GM21717 (cell line): ENCODE measurements around the gene LIME1.
A peak's percentile ranks its signal among the peaks of the same experiment; 100 is the strongest.

Experiments used
- ATAC-seq: cut with Tn5 transposase; IDR thresholded peaks from one replicate; pipeline ENCODE4 v1.9.1; 2021; ENCODE audit warnings: mild to moderate bottlenecking, moderate library complexity; ENCODE audit not compliant: unreplicated experiment

Gene LIME1

DNA sequence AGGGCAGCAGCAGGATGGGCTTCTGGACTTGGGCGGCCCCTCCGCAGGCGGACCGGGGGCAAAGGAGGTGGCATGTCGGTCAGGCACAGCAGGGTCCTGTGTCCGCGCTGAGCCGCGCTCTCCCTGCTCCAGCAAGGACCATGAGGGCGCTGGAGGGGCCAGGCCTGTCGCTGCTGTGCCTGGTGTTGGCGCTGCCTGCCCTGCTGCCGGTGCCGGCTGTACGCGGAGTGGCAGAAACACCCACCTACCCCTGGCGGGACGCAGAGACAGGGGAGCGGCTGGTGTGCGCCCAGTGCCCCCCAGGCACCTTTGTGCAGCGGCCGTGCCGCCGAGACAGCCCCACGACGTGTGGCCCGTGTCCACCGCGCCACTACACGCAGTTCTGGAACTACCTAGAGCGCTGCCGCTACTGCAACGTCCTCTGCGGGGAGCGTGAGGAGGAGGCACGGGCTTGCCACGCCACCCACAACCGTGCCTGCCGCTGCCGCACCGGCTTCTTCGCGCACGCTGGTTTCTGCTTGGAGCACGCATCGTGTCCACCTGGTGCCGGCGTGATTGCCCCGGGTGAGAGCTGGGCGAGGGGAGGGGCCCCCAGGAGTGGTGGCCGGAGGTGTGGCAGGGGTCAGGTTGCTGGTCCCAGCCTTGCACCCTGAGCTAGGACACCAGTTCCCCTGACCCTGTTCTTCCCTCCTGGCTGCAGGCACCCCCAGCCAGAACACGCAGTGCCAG lies 39.7 kb upstream of the LIME1 start, which contains the start of gene TNFRSF6B:
TSS of gene TNFRSF6B (plus strand) at position 25 of the 729 bp plus-strand sequence. CDS start at position 141, 116 bp downstream.
- no peak for ATAC-seq

GRCh38 chr20:63697357-63697867 lies 39.1 kb upstream of the LIME1 start:
- ATAC-seq = no peak

DNA sequence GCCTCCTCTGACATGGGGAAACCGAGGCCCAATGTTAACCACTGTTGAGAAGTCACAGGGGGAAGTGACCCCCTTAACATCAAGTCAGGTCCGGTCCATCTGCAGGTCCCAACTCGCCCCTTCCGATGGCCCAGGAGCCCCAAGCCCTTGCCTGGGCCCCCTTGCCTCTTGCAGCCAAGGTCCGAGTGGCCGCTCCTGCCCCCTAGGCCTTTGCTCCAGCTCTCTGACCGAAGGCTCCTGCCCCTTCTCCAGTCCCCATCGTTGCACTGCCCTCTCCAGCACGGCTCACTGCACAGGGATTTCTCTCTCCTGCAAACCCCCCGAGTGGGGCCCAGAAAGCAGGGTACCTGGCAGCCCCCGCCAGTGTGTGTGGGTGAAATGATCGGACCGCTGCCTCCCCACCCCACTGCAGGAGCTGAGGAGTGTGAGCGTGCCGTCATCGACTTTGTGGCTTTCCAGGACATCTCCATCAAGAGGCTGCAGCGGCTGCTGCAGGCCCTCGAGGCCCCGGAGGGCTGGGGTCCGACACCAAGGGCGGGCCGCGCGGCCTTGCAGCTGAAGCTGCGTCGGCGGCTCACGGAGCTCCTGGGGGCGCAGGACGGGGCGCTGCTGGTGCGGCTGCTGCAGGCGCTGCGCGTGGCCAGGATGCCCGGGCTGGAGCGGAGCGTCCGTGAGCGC lies 38.5 kb upstream of the LIME1 start:
- no peak for ATAC-seq

- ATAC-seq = no peak
These were observed 37.6 kb upstream of the LIME1 start for GRCh38 chr20:63698739-63699465.

GRCh38 chr20:63699466-63700198 lies 36.8 kb upstream of the LIME1 start:
- no peak for ATAC-seq

GRCh38 chr20:63700199-63701050 lies 36.0 kb upstream of the LIME1 start:
- no peak for ATAC-seq

DNA sequence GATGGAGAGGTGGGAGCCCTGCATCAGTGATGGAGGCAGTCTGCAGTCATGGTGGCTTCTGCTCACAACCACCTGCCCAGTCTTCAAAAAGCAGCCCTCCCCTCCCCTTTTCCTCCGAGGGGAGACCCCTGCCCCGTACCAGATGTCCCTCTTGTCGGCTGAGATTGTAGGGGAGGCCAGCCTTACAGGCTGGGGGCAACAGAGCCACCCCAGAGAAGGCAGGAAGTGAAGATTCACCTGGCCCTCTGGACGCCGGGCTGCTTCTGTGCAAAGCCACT lies 35.5 kb upstream of the LIME1 start:
- ATAC-seq = no peak

- ATAC-seq = no peak
These were observed 35.0 kb upstream of the LIME1 start for GRCh38 chr20:63701329-63702035.

DNA sequence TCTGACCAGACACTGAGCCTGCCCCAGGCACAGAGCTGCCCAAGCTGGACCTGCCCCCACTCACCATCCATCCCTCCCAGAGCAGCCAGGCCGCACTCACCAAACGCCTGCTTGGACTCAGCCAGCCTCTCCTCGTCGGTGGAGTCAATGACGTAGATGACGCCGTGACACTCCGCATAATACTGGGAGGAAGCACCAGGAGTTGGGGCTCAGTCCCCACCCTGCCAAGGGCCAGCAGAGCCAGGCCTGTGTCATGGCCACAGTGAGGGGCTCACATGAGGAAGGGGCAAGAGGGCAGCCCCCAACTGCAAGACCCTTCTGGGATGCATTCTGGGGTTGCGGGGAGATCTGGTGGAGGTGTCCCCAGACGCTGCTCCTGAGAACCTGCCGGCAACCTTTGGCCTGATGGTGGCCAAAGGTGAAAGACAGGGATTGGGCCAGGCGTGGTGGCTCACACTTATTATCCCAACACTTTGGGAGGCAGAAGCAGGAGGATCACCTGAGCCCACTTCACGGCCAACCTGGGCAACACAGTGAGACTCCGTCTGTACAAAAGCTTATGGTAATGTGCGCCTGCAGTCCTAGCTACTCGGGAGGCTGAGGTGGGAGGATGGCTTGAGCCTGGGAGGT lies 34.3 kb upstream of the LIME1 start:
- no peak for ATAC-seq

DNA sequence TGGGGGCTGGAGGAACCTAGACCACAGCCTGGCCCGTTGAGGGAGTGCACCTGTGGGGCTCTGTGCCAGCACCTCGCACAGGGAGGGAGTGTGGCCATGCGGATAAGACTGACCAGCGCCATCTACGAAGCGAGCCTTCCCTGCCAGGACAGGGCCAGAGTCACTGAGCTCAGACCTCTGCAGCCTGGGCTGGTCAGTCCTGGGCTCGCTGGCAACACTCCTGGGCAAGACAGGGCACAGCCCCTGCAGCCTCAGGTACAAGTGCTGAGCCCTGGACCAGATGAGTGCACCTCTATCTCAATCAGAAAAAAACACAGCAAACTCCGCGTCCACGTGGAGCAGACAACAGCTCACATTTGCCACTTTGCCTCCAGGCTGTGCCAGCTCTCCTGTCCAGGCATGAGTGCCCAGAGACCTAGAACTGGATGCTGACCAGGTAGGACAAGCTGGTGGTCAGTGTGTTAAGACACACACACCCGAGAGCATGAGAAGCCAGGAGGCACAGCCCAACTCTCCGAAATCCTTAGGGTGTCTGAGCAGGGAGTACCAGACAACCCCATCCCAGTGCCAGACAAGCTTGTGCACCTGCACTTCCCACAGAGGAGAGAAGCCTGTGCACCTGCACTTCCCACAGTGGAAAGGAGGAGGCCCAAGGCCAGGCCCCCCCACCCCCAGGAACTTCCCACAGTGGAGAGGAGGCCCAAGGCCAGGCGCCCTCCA lies 33.6 kb upstream of the LIME1 start:
- ATAC-seq = no peak

- no peak for ATAC-seq
These were observed 32.9 kb upstream of the LIME1 start for GRCh38 chr20:63703471-63703975.

DNA sequence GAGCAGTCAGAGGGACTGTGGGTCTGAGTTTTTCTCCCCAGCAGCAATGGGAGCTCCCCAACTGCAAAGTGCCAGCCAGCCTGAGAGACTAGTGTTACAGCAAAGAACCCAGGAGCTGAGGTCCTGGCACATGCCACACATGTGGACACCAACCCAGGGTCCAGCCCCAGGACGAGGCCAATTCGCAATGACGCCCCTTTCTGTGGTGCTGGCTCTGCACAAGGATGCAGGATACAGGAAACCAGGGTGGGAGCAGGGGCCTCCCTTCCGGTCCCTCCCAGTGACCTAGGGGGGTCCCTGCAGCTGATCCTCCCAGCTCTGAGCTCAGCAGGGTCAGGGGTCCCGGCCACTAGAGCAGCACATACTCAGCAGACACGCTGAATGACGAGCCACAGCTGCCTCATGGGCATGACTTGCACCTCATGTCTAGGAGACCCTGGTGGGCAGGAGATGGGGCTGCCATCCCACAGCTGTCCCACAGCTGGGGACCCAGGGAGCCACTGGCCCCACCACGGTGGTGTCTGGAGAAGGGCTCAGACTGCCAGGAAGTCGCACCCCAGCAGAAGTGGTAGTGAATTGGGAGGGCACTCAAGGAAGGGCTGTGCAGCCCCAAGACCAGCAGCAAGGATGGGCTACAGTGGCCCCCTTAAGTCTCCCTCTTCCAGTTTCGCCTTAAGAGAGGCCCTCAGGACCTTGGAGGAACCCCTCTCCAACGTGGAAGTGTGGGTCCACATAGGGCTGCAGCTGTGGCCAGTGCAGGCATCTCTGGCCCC lies 32.3 kb upstream of the LIME1 start:
- ATAC-seq = no peak

GRCh38 chr20:63704749-63705117 lies 31.7 kb upstream of the LIME1 start:
- no peak for ATAC-seq

GRCh38 chr20:63705232-63706026 lies 31.0 kb upstream of the LIME1 start:
- ATAC-seq = no peak

GRCh38 chr20:63706027-63706695 lies 30.3 kb upstream of the LIME1 start:
- ATAC-seq = no peak

DNA sequence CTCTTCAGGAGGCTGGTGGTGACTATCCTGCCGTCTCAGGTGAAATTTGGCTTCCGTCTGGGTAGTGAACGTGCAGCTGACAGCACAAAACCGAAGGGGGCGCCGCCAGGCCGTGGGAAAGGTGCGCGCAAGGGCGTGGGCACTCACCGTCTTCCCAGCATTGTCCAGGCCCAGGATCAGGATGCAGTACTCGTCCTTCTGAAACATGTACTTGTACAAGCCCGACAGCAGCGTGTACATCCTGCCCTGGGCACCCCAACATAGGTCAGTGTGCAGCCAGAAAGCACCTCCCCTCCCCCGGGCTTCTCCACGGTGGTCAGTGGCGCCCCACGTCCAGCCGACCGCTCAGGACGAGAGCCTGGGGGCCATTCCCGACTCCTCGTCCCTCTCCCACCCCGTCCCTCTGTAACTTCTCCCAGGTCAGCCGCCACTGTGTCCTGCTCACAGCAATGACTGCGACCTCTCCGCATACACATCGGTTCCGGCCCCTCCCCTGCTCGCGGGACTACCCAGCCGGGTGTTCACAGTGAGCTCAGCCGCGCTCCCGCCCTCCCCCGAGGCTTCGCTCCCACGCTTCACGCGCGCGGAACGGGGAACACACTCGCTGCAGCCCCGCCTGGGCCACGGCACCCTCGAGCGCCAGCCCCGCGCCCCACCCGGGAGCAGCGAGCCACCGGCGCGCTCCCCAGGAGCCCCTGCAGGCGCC lies 29.5 kb upstream of the LIME1 start:
- peak; percentile 23 for ATAC-seq
